ENCODE measurements around the gene NRAS. TPM values are rescaled to one million over a fixed set of nuclear protein-coding genes. Genes with fewer than 3 reads are reported as not detected.

NRAS gene
- total RNA-seq, 1 experiment from 2014 or later, result 72.9 TPM

DNA sequence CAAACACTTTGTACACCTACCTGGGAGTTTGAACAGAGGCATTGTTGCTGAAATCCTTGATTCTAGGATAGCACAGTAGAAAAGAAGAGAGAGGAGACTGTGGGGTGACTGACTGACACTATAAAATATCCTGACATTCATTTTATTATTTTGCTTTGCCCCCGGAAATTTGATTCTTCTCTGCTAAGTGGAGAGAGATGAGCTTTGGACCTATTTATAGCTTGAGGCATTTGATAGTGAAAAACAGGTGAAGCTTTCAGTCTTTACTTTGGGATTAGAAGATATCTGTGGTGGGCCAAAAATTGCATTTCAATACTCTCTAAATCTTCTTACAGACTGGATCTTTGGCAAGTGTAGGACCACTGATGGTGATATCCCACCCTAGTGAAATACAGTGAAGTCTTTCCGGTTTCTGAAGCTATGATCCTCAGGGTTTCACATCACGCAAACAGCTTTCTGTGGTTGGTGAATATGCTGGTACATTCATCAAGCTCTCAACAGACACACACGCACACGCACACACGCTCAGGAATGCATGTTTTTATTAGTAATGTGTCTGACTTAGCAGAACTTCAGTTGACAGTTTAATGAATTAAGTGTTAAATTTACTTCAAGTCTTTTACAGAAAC is 21.0 kb downstream of the NRAS start, which contains the start of gene AMPD1:
TSS of gene AMPD1 (minus strand) at position 117 of the 629 bp plus-strand sequence. CDS start at position 42, 75 bp downstream.
- Mint-ChIP-seq H3K27me3 (ENCODE audit: low read depth) (peaks cover 7% of the 10 kb centered on the region), H3K4me3 (no peak within 1 kb of the TSS), H3K36me3 (ENCODE audit: insufficient read depth in 1 of 3, low read depth in 3 of 3) (no peaks in the 10 kb centered on the region), H3K27ac (no peak within 1 kb of the TSS; a peak in 2 of 7 replicates), H3K9me3 (no peaks in the 10 kb centered on the region), H3K4me1 (no peaks in the 10 kb centered on the region)
- no peak within 1 kb of the TSS for H4K91ac ChIP-seq (ENCODE audit: insufficient read length, low read depth, low read length)
- H3K56ac ChIP-seq (ENCODE audit: insufficient read length, low read depth, low read length), result no peak within 1 kb of the TSS
- no peak within 1 kb of the TSS for H2BK5ac ChIP-seq (ENCODE audit: insufficient read length, low read length)
- WGBS (ENCODE audit: extremely low coverage, insufficient read length, low lambda C conversion rate), result no CpG with 5 or more reads among the region's 6 CpGs
- no peak within 1 kb of the TSS for H2AFZ ChIP-seq (ENCODE audit: low read length)
- H2BK15ac ChIP-seq (ENCODE audit: low read depth, low read length), result no peak within 1 kb of the TSS
- H2BK120ac ChIP-seq (ENCODE audit: low read depth, low read length, poor library complexity, severe bottlenecking), result no peak within 1 kb of the TSS
- H2BK12ac ChIP-seq (ENCODE audit: insufficient read length, low read depth, low read length), result no peak within 1 kb of the TSS
- no peak within 1 kb of the TSS for H3K23ac ChIP-seq (ENCODE audit: insufficient read length, low read depth, low read length)
- no peak within 1 kb of the TSS for H4K8ac ChIP-seq (replicated peaks; ENCODE audit: insufficient read length, low read depth, low read length)
- H3K14ac ChIP-seq (ENCODE audit: insufficient read depth, low read length), result no peak within 1 kb of the TSS
- no peak within 1 kb of the TSS for H3K9ac ChIP-seq (ENCODE audit: extremely low read depth, insufficient read length, low read length)
- no peaks in the 10 kb centered on the region for H3K4me1 ChIP-seq (ENCODE audit: insufficient read depth, low read length)
- H3K18ac ChIP-seq (ENCODE audit: insufficient read length, low read depth, low read length), result no peak within 1 kb of the TSS
- no peak for DNase-seq
- no peaks in the 10 kb centered on the region for H3K27me3 ChIP-seq (ENCODE audit: insufficient read depth, low read length)
- H2AK5ac ChIP-seq (ENCODE audit: insufficient read length, low read length), result no peak within 1 kb of the TSS
- H3K9me3 ChIP-seq (ENCODE audit: control insufficient read depth, low read depth, low read length), result no peaks in the 10 kb centered on the region
- H3K27ac ChIP-seq (ENCODE audit: insufficient read length, low read depth, low read length), result no peak within 1 kb of the TSS
- no peaks in the 10 kb centered on the region for H4K20me1 ChIP-seq (ENCODE audit: control insufficient read depth, insufficient read depth, insufficient read length)
- no peak within 1 kb of the TSS for H2BK20ac ChIP-seq (ENCODE audit: low read depth, low read length, poor library complexity, severe bottlenecking)
- no peak within 1 kb of the TSS for H4K5ac ChIP-seq (ENCODE audit: insufficient read length, low read depth, low read length)
- H3T11ph ChIP-seq (ENCODE audit: low read length), result no peak within 1 kb of the TSS
- H3K79me1 ChIP-seq (ENCODE audit: insufficient read depth, low read depth, low read length, poor library complexity, severe bottlenecking), result no peaks in the 10 kb centered on the region
- TF ChIP-seq, protein P1, sequence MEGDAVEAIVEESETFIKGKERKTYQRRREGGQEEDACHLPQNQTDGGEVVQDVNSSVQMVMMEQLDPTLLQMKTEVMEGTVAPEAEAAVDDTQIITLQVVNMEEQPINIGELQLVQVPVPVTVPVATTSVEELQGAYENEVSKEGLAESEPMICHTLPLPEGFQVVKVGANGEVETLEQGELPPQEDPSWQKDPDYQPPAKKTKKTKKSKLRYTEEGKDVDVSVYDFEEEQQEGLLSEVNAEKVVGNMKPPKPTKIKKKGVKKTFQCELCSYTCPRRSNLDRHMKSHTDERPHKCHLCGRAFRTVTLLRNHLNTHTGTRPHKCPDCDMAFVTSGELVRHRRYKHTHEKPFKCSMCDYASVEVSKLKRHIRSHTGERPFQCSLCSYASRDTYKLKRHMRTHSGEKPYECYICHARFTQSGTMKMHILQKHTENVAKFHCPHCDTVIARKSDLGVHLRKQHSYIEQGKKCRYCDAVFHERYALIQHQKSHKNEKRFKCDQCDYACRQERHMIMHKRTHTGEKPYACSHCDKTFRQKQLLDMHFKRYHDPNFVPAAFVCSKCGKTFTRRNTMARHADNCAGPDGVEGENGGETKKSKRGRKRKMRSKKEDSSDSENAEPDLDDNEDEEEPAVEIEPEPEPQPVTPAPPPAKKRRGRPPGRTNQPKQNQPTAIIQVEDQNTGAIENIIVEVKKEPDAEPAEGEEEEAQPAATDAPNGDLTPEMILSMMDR (conservative IDR thresholded peaks at IDR 0.05), result no peak
- H3K23me2 ChIP-seq (ENCODE audit: insufficient read length, low read depth, low read length, poor library complexity, severe bottlenecking), result no peaks in the 10 kb centered on the region
- no peak within 1 kb of the TSS for H3K4ac ChIP-seq (ENCODE audit: low read depth, low read length)
- H3K4me2 ChIP-seq (ENCODE audit: insufficient read depth, insufficient read length, low read length), result no peak within 1 kb of the TSS
- H3K79me2 ChIP-seq (ENCODE audit: insufficient read depth, low read length), result no peaks in the 10 kb centered on the region

Measured in H9 (cell line).